Left hindlimb (tissue), 1 donor: ENCODE results near the gene ATG2B.
A peak's percentile ranks its signal among the peaks of the same experiment; 100 is the strongest.

Experiments used
- DNase-seq: peaks from one replicate; pipeline ENCODE4 v3.0.0-alpha.2; 2018

The ATG2B gene

GRCh38 chr14:96362965-96363750, at the start of gene ATG2B, which contains the start of gene GSKIP:
Gene ATG2B (minus strand): TSS chr14:96363341. CDS start chr14:96362976, 365 bp downstream.
Gene GSKIP (plus strand): TSS chr14:96363526. CDS start chr14:96382248, 18,722 bp downstream.
- peak; percentile 95 for DNase-seq

- no peak for DNase-seq
Measured at GRCh38 chr14:96410119-96410518, 47.0 kb upstream of the ATG2B start.

GRCh38 chr14:96409701-96410100, 46.6 kb upstream of the ATG2B start:
- DNase-seq = no peak

GRCh38 chr14:96408608-96409007, 45.5 kb upstream of the ATG2B start:
- no peak for DNase-seq

GRCh38 chr14:96407935-96408570, 44.9 kb upstream of the ATG2B start:
- DNase-seq = no peak

- DNase-seq = no peak
Measured at GRCh38 chr14:96405677-96406076, 42.5 kb upstream of the ATG2B start.

- DNase-seq = no peak
Measured at GRCh38 chr14:96403409-96403808, 40.3 kb upstream of the ATG2B start.

- no peak for DNase-seq
Measured at GRCh38 chr14:96400495-96400894, 37.4 kb upstream of the ATG2B start.

- no peak for DNase-seq
Measured at GRCh38 chr14:96399405-96399804, 36.3 kb upstream of the ATG2B start.

GRCh38 chr14:96398921-96399320, 35.8 kb upstream of the ATG2B start:
- no peak for DNase-seq

GRCh38 chr14:96398432-96398831, 35.3 kb upstream of the ATG2B start:
- DNase-seq = no peak

GRCh38 chr14:96394047-96394815, 31.1 kb upstream of the ATG2B start:
- DNase-seq = no peak

- DNase-seq = no peak
Measured at GRCh38 chr14:96393071-96393691, 30.0 kb upstream of the ATG2B start.

- peak; percentile 95 for DNase-seq
Measured at GRCh38 chr14:96391293-96392118, 28.4 kb upstream of the ATG2B start.

GRCh38 chr14:96390965-96391292, 27.8 kb upstream of the ATG2B start:
- no peak for DNase-seq

- no peak for DNase-seq
Measured at GRCh38 chr14:96385385-96385784, 22.2 kb upstream of the ATG2B start.

- no peak for DNase-seq
Measured at GRCh38 chr14:96384740-96385139, 21.6 kb upstream of the ATG2B start.

- no peak for DNase-seq
Measured at GRCh38 chr14:96384053-96384452, 20.9 kb upstream of the ATG2B start.

GRCh38 chr14:96383445-96383844, 20.3 kb upstream of the ATG2B start:
- no peak for DNase-seq

GRCh38 chr14:96380735-96381134, 17.6 kb upstream of the ATG2B start:
- DNase-seq = no peak

- DNase-seq = no peak
Measured at GRCh38 chr14:96376093-96376492, 13.0 kb upstream of the ATG2B start.

- DNase-seq = no peak
Measured at GRCh38 chr14:96373538-96373937, 10.4 kb upstream of the ATG2B start.
